Naive B cell (primary cell): ENCODE results near the gene SLC1A2. TPM values are rescaled to one million over a fixed set of nuclear protein-coding genes. Genes with fewer than 3 reads are reported as not detected.

Experiments used
- ATAC-seq, 2 donors: fragments of 150-1000 bp; cut with Tn5 transposase; 2 replicates each; pipeline ENCODE4 v1.10.0; 2021; ENCODE audit warnings: low read depth in 2 of 2, mild to moderate bottlenecking in 2 of 2, moderate library complexity in 2 of 2
- DNase-seq: peaks from one replicate; pipeline ENCODE4 v3.0.0; 2022
- H3K27ac Mint-ChIP-seq, 6 donors: one replicate each; pipeline ENCODE4 v1.8.0; 2020 to 2022; ENCODE audit warnings: mild to moderate bottlenecking in 6 of 6, mixed read lengths in 6 of 6, moderate library complexity in 5 of 6, inconsistent platforms in 2 of 6
- H3K27me3 Mint-ChIP-seq, 3 donors: one replicate each; pipeline ENCODE4 v1.8.0; 2021 to 2022; ENCODE audit warnings: mixed read lengths in 3 of 3, mild to moderate bottlenecking in 1 of 3
- H3K36me3 Mint-ChIP-seq, 2 donors: one replicate each; pipeline ENCODE4 v1.8.0; 2020 to 2022; ENCODE audit warnings: mixed read lengths in 2 of 2, inconsistent platforms in 1 of 2, mild to moderate bottlenecking in 1 of 2
- H3K4me1 Mint-ChIP-seq, 3 donors: one replicate each; pipeline ENCODE4 v1.8.0; 2020 to 2022; ENCODE audit warnings: mixed read lengths in 3 of 3, inconsistent platforms in 1 of 3, mild to moderate bottlenecking in 1 of 3, moderate library complexity in 1 of 3
- H3K4me3 Mint-ChIP-seq, 8 donors: one replicate each; pipeline ENCODE4 v1.8.0; 2020 to 2022; ENCODE audit warnings: mild to moderate bottlenecking in 8 of 8, mixed read lengths in 8 of 8, moderate library complexity in 8 of 8, inconsistent platforms in 2 of 8
- H3K9me3 Mint-ChIP-seq, 7 donors: one replicate each; pipeline ENCODE4 v1.8.0; 2020 to 2022; ENCODE audit warnings: mixed read lengths in 7 of 7, mild to moderate bottlenecking in 5 of 7, inconsistent platforms in 2 of 7, moderate library complexity in 1 of 7
- polyA plus RNA-seq, 6 donors: library from polyadenylated mRNA; unstranded; fragments of 300-500 nt; fragmentation: Illumina TruSeq; gene quantifications; one replicate each; pipeline ENCODE4 v1.2.3, GENCODE V29; 2021; ENCODE audit warnings: low read depth in 6 of 6

The SLC1A2 gene
- polyA plus RNA-seq, result under 1 TPM in 2 of 6 donors, not detected in 4; 0.07 to 0.09 TPM

DNA sequence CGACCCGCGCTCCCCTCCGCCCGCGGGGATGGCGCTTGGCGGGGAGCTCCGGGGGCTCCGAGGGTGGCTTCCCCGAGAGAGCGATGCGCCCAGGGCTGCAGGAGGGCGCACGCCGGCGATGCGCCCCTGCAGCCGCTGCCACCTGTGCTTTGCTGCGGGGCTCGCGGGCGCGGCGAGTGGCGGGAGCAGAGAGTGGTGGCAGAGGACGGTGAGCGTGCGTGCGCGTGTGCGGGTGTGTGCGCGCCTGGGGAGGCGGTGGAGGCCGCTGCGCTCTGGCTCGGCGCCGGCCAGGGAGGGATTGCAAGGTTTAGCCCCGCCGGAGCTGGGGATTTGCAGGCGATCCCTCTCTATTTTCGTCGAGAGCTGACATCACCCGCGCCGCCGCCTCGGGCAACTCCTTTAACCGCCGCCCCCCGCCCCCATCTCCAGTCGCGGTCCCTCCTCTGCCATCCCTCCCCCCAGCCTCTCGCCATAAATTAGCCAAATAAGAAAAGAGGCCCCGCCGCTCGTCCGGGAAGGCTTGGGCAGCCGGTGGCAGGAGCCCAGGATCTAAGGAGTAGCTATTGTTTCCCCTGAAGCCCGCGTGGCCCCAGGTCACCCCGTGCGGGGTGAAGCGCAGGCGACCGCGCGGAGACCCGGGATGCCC lies at the start of gene SLC1A2:
Gene SLC1A2 (minus strand): TSS at position 375 of the 646 bp plus-strand sequence. CDS start 592 bp downstream, outside the sequence.
- H3K9me3 Mint-ChIP-seq, result no peaks in the 10 kb centered on the region
- peak within 1 kb of the TSS in 1 of 6 donors; percentile 33 for H3K27ac Mint-ChIP-seq
- peaks cover 66 to 85% (median 80%) of the 10 kb centered on the region in 3 donors for H3K27me3 Mint-ChIP-seq
- peak within 1 kb of the TSS; percentile 55 to 81 (median 69) for H3K4me3 Mint-ChIP-seq
- ATAC-seq (peak in 1 of 2 donors; percentile 11), DNase-seq (no peak)
- peaks cover 12 to 17% (median 13%) of the 10 kb centered on the region in 3 donors for H3K4me1 Mint-ChIP-seq
- no peaks in the 10 kb centered on the region for H3K36me3 Mint-ChIP-seq

- Mint-ChIP-seq H3K27ac (peak overlapping the region in 1 of 6 donors; percentile 80), H3K27me3 (peaks cover 33 to 58% (median 53%) of the 10 kb centered on the region in 3 donors), H3K4me3 (no peak overlapping the region), H3K9me3 (no peaks in the 10 kb centered on the region), H3K4me1 (no peaks in the 10 kb centered on the region), H3K36me3 (no peaks in the 10 kb centered on the region)
- DNase-seq (no peak), ATAC-seq (no peak)
Measured at GRCh38 chr11:35466058-35466457, 46.7 kb upstream of the SLC1A2 start.

DNA sequence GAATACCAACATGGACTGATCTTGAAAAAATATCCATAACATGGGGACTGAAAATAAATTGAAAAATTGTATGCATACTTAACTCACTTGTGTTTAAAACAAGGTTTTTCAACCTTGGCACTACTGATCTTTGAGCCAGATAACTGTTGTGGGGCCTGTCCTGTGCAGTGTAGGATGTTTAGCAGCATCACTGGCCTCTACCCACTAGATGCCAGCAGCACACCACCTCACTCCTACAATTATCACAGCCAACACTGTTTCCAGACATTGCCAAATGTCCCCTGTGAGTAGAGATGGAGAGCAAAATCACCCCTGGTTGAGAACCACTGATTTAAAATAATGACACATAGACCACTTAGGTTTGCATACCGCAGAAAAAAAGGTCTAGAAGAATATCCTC lies 45.0 kb upstream of the SLC1A2 start:
- Mint-ChIP-seq H3K4me1 (no peaks in the 10 kb centered on the region), H3K27me3 (peaks cover 32 to 50% (median 49%) of the 10 kb centered on the region in 3 donors), H3K27ac (no peak overlapping the region), H3K9me3 (peaks cover 0 to 2% (median 0%) of the 10 kb centered on the region in 7 donors), H3K36me3 (no peaks in the 10 kb centered on the region), H3K4me3 (no peak overlapping the region)
- ATAC-seq (no peak), DNase-seq (no peak)

GRCh38 chr11:35463331-35463751 lies 44.0 kb upstream of the SLC1A2 start:
- H3K27me3 Mint-ChIP-seq, result peaks cover 26 to 50% (median 43%) of the 10 kb centered on the region in 3 donors
- peaks cover 0 to 2% (median 0%) of the 10 kb centered on the region in 7 donors for H3K9me3 Mint-ChIP-seq

GRCh38 chr11:35461917-35462538 lies 42.7 kb upstream of the SLC1A2 start:
- Mint-ChIP-seq H3K4me1 (no peaks in the 10 kb centered on the region), H3K27me3 (peaks cover 23 to 38% (median 38%) of the 10 kb centered on the region in 3 donors), H3K9me3 (peaks cover 0 to 2% (median 0%) of the 10 kb centered on the region in 7 donors), H3K27ac (peak overlapping the region in 1 of 6 donors; percentile 27), H3K4me3 (no peak overlapping the region), H3K36me3 (no peaks in the 10 kb centered on the region)
- ATAC-seq (no peak), DNase-seq (no peak)

More at GRCh38 chr11:35463331-35463751, 44.0 kb upstream of the SLC1A2 start:
- no peak overlapping the region for H3K27ac Mint-ChIP-seq
- ATAC-seq, result no peak
- no peak overlapping the region for H3K4me3 Mint-ChIP-seq
- no peaks in the 10 kb centered on the region for H3K36me3 Mint-ChIP-seq
- H3K4me1 Mint-ChIP-seq, result no peaks in the 10 kb centered on the region
- DNase-seq, result no peak

DNA sequence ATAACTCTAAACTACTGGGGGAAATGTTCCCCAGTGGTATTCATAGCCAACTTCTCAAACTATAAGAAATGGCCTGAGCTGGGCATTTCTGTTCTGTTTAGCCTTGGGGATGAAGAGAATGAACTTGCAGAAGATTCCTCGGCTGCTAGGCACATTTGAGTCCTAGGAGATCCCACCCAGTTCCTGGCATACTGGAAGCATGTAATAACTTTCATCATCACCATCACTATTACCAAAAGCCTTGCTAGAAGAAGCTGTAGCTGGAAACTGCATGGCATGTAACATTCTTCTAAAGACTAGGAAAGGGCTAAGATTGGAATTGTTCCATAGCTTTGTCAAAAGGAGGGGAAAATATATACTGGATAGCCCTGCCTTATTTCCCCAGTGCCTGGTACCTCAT lies 40.1 kb upstream of the SLC1A2 start:
- no peak for ATAC-seq
- peaks cover 15 to 26% (median 24%) of the 10 kb centered on the region in 3 donors for H3K27me3 Mint-ChIP-seq
- no peak for DNase-seq
- no peak overlapping the region for H3K27ac Mint-ChIP-seq
- peaks cover 0 to 2% (median 0%) of the 10 kb centered on the region in 7 donors for H3K9me3 Mint-ChIP-seq
- no peaks in the 10 kb centered on the region for H3K4me1 Mint-ChIP-seq
- H3K4me3 Mint-ChIP-seq, result no peak overlapping the region
- no peaks in the 10 kb centered on the region for H3K36me3 Mint-ChIP-seq

- H3K4me1 Mint-ChIP-seq, result no peaks in the 10 kb centered on the region
- no peak overlapping the region for H3K4me3 Mint-ChIP-seq
- H3K27me3 Mint-ChIP-seq, result peaks cover 11 to 26% (median 21%) of the 10 kb centered on the region in 3 donors
- no peak for DNase-seq
- peaks cover 0 to 2% (median 0%) of the 10 kb centered on the region in 7 donors for H3K9me3 Mint-ChIP-seq
- H3K27ac Mint-ChIP-seq, result no peak overlapping the region
- no peak for ATAC-seq
- H3K36me3 Mint-ChIP-seq, result no peaks in the 10 kb centered on the region
Measured at GRCh38 chr11:35458846-35459245, 39.5 kb upstream of the SLC1A2 start.

GRCh38 chr11:35454362-35454761 lies 35.0 kb upstream of the SLC1A2 start:
- Mint-ChIP-seq H3K9me3 (peaks cover 0 to 3% (median 0%) of the 10 kb centered on the region in 7 donors), H3K27ac (no peak overlapping the region), H3K27me3 (peaks cover 5% of the 10 kb centered on the region in 3 donors), H3K36me3 (no peaks in the 10 kb centered on the region), H3K4me1 (peaks cover 0 to 4% (median 0%) of the 10 kb centered on the region in 3 donors), H3K4me3 (no peak overlapping the region)
- DNase-seq (no peak), ATAC-seq (no peak)

- Mint-ChIP-seq H3K4me3 (no peak overlapping the region), H3K9me3 (peaks cover 0 to 5% (median 0%) of the 10 kb centered on the region in 7 donors), H3K36me3 (no peaks in the 10 kb centered on the region), H3K4me1 (no peaks in the 10 kb centered on the region), H3K27ac (no peak overlapping the region), H3K27me3 (peaks cover 48 to 67% (median 56%) of the 10 kb centered on the region in 3 donors)
- no peak for DNase-seq
- ATAC-seq, result no peak
Measured at GRCh38 chr11:35436581-35437250, 17.4 kb upstream of the SLC1A2 start.

DNA sequence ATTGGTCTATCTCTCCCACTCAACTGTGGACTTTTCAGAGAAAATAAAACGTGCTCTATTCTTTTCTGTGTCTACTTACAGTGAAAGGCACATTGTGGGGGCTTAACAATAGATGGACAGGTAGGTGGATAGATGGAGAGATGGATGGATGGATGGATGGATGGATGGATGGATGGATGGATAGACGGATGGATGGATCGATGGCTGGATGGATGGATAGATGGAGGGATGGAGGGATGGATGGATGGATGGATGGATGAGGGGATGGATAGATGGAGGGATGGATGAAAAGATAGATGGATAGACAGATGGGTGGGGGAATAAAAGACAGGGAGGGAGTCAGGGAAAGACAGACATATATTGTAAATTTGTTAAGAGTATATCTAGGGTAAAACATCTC lies 14.2 kb upstream of the SLC1A2 start:
- ATAC-seq (no peak), DNase-seq (no peak)
- Mint-ChIP-seq H3K4me1 (no peaks in the 10 kb centered on the region), H3K4me3 (no peak overlapping the region), H3K36me3 (no peaks in the 10 kb centered on the region), H3K27me3 (peaks cover 42 to 74% (median 59%) of the 10 kb centered on the region in 3 donors), H3K9me3 (no peaks in the 10 kb centered on the region), H3K27ac (no peak overlapping the region)

DNA sequence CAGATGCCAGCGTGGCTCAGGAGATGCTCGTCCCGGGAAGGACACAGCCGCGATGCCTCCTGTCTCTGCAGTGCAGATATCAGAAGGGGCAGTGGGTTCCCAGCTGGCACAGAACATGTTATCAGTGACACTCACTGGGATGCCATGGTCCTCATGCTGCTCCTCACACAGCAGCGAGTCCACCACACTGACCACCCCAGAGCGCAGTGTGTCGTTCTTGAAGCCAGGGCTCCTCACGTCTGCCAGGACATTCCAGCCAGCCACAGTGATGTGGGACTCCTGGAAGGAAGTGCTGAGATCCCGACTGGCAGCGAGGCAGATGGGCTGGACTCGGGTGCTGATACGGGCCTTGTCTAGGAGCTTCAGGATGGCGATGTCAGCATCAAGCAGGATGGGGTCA lies 13.1 kb upstream of the SLC1A2 start:
- DNase-seq, result no peak
- Mint-ChIP-seq H3K9me3 (no peaks in the 10 kb centered on the region), H3K27me3 (peaks cover 41 to 76% (median 68%) of the 10 kb centered on the region in 3 donors), H3K4me1 (no peaks in the 10 kb centered on the region), H3K4me3 (no peak overlapping the region), H3K27ac (peak overlapping the region in 1 of 6 donors; percentile 82), H3K36me3 (no peaks in the 10 kb centered on the region)
- ATAC-seq, result no peak

DNA sequence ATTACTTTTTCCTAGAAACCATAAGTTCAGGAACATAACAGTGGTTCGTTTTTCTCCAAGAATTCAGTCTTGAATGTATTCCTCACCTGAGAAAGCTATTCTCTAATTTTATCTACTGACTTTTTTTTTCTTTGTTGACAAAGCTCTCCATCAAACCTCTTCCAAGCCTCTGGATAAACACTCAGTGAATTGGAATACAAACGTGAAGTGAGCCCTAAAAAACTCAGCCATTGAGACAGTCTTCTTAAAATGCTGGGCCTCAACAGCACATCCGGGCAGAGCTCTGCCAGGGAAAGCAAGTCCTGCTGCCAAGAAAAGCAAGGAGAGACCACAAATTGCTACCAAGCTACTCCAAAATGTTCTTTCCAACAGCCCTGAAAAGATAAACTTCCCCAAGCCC lies 7.7 kb upstream of the SLC1A2 start:
- no peaks in the 10 kb centered on the region for H3K9me3 Mint-ChIP-seq
- no peak overlapping the region for H3K4me3 Mint-ChIP-seq
- H3K4me1 Mint-ChIP-seq, result no peaks in the 10 kb centered on the region
- peak overlapping the region in 1 of 6 donors; percentile 40 for H3K27ac Mint-ChIP-seq
- DNase-seq (no peak), ATAC-seq (no peak)
- no peaks in the 10 kb centered on the region for H3K36me3 Mint-ChIP-seq
- peaks cover 53 to 78% (median 77%) of the 10 kb centered on the region in 3 donors for H3K27me3 Mint-ChIP-seq

GRCh38 chr11:35426351-35426750 lies 7.0 kb upstream of the SLC1A2 start:
- H3K36me3 Mint-ChIP-seq, result no peaks in the 10 kb centered on the region
- H3K4me3 Mint-ChIP-seq, result no peak overlapping the region
- no peak overlapping the region for H3K27ac Mint-ChIP-seq
- no peaks in the 10 kb centered on the region for H3K9me3 Mint-ChIP-seq
- no peak for ATAC-seq
- H3K27me3 Mint-ChIP-seq, result peaks cover 56 to 85% (median 77%) of the 10 kb centered on the region in 3 donors
- H3K4me1 Mint-ChIP-seq, result no peaks in the 10 kb centered on the region
- no peak for DNase-seq
